Thoracic aorta (tissue), 2 donors: ENCODE results near the gene TBX1. TPM values are rescaled to one million over a fixed set of nuclear protein-coding genes. Genes with fewer than 3 reads are reported as not detected.

Experiments
- ATAC-seq: fragments of 150-250 bp; one replicate; pipeline ENCODE4 v1.8.0; 2017; ENCODE audit warnings: low read depth; ENCODE audit not compliant: insufficient number of reproducible peaks, low FRiP score
- DNase-seq: peaks from one replicate; pipeline ENCODE4 v3.0.0-alpha.2; 2020; ENCODE audit warnings: low spot score
- H3K27ac ChIP-seq, 2 donors: fragments of 200-600 bp; sonication (generic); 1 replicate in 1 of 2; 2 replicates in 1 of 2; pipeline ENCODE4 v1.5.1; 2016; ENCODE audit warnings: mild to moderate bottlenecking in 2 of 2, moderate library complexity in 2 of 2
- H3K27me3 ChIP-seq: fragments of 200-600 bp; sonication (generic); replicated peaks from 2 replicates; pipeline ENCODE4 v1.6.0; 2016; ENCODE audit warnings: mild to moderate bottlenecking; ENCODE audit not compliant: insufficient read depth
- H3K36me3 ChIP-seq: fragments of 200-600 bp; sonication (generic); one replicate; pipeline ENCODE4 v1.5.1; 2016
- H3K4me1 ChIP-seq, 2 donors: fragments of 200-600 bp; sonication (generic); 1 replicate in 1 of 2; 2 replicates in 1 of 2; pipeline versions ENCODE4 v1.5.1 to v1.6.0; 2016; ENCODE audit warnings: low read depth in 2 of 2, mild to moderate bottlenecking in 1 of 2; ENCODE audit not compliant: control insufficient read depth in 1 of 2
- H3K4me3 ChIP-seq: fragments of 200-600 bp; sonication (generic); 2 replicates; pipeline ENCODE4 v1.5.1; 2016; ENCODE audit warnings: mild to moderate bottlenecking
- H3K9me3 ChIP-seq: fragments of 200-600 bp; sonication (generic); 2 replicates; pipeline ENCODE4 v1.5.1; 2016
- total RNA-seq, 2 donors: library from RNA; depleted of rRNA; stranded (reverse); fragments of >200 nt; gene quantifications; one replicate each; pipeline versions ENCODE4 v1.1.0 to v1.2.3, GENCODE V29; 2016
- TF ChIP-seq, protein P1 (sequence below): fragments of 200-600 bp; sonication (generic); IDR thresholded peaks from one replicate; pipeline ENCODE4 v1.5.1; 2019; ENCODE audit warnings: antibody characterized with exemption

The TBX1 gene
- total RNA-seq, 2 donors from 2014 or later: 2.7 to 8.0 TPM

DNA sequence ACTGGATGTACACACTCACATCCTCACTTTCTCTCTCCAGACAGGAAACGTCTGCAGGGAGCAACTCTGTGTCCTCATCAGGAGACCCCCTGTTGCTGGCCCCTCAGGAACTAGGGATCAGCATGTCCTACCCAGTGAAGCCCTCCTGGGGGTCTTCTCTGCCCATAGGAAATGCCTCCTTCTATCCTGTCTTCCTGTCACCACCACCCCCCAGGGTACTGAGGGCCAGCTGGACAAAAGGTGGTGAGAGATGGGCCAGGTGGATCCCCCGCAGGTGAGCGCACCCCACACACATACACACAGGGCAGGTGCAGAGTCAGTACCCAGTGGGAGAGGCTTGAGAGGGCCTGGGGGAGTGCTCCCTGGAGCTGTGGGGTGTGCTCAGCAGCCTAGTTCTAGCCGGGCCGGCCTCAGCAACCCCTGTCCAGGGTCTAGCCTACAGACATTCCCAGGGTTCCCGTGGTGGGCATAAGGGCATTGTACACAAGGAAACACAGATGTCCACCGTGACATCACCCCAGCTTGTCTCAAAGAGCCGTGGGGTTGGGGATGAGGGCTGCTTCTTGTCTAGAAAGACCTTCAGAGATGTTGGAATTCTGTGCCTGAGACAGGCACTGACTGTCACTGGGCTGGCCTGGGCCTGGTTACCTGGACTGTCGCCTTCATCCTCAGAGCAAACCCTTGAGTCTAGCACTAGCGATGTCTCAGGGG, 28.0 kb upstream of the TBX1 start:
- H3K4me1 ChIP-seq: peaks cover 0 to 8% of the 10 kb centered on the region in 2 donors
- DNase-seq (no peak), ATAC-seq (no peak)
- H3K4me3 ChIP-seq: no peak overlapping the region
- H3K9me3 ChIP-seq: no peaks in the 10 kb centered on the region
- TF ChIP-seq, protein P1, sequence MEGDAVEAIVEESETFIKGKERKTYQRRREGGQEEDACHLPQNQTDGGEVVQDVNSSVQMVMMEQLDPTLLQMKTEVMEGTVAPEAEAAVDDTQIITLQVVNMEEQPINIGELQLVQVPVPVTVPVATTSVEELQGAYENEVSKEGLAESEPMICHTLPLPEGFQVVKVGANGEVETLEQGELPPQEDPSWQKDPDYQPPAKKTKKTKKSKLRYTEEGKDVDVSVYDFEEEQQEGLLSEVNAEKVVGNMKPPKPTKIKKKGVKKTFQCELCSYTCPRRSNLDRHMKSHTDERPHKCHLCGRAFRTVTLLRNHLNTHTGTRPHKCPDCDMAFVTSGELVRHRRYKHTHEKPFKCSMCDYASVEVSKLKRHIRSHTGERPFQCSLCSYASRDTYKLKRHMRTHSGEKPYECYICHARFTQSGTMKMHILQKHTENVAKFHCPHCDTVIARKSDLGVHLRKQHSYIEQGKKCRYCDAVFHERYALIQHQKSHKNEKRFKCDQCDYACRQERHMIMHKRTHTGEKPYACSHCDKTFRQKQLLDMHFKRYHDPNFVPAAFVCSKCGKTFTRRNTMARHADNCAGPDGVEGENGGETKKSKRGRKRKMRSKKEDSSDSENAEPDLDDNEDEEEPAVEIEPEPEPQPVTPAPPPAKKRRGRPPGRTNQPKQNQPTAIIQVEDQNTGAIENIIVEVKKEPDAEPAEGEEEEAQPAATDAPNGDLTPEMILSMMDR: no peak
- H3K27ac ChIP-seq: no peak overlapping the region
- no peaks in the 10 kb centered on the region for H3K27me3 ChIP-seq
- no peaks in the 10 kb centered on the region for H3K36me3 ChIP-seq

DNA sequence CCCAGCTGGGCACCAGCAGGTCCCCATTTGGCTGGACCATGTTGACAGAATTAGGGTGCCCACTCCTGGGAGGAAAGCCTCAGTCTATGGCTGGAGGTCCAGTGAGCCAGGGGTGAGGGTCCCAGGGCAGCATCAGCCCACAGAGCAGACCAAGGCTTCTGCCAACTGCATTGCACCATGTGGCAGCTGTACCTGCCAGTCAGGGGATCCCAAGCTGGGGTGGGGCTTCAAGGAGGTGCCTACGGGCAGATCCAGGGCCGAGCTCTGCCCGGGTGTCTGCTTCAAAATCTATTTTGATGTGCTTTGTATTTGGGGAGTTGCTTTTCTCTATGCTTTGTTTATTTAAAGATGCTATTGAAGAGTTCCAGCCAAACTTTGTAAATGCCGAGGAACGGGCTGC, 26.8 kb upstream of the TBX1 start:
- no peak for DNase-seq
- Histone ChIP-seq H3K27ac (no peak overlapping the region), H3K4me1 (peaks cover 0 to 8% of the 10 kb centered on the region in 2 donors), H3K27me3 (no peaks in the 10 kb centered on the region), H3K4me3 (no peak overlapping the region), H3K9me3 (no peaks in the 10 kb centered on the region), H3K36me3 (no peaks in the 10 kb centered on the region)
- no peak for ATAC-seq
- TF ChIP-seq, protein P1: no peak

DNA sequence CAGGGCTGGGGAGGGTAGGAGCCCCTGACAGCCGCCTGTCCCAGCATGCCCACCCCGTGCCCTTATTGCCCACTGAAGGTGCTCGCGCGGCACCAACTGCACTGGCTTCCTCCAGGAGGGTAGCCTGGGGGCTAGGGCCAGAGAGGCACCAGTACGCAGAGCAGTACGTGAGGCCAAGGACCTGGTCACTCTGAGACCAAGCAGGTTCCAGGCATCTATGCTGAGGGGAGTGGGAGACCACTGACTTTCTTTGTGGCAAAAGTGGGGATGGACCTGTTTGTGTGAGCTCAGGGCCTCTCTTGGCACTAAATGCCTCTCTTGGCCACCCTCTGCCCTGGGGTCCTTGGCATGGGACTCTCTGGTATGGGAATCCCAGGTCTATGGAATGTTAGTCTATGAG, 26.4 kb upstream of the TBX1 start:
- Histone ChIP-seq H3K9me3 (no peaks in the 10 kb centered on the region), H3K4me1 (peaks cover 0 to 8% of the 10 kb centered on the region in 2 donors), H3K4me3 (no peak overlapping the region), H3K27me3 (no peaks in the 10 kb centered on the region), H3K27ac (no peak overlapping the region), H3K36me3 (no peaks in the 10 kb centered on the region)
- TF ChIP-seq, protein P1: no peak
- ATAC-seq: no peak
- DNase-seq: no peak

DNA sequence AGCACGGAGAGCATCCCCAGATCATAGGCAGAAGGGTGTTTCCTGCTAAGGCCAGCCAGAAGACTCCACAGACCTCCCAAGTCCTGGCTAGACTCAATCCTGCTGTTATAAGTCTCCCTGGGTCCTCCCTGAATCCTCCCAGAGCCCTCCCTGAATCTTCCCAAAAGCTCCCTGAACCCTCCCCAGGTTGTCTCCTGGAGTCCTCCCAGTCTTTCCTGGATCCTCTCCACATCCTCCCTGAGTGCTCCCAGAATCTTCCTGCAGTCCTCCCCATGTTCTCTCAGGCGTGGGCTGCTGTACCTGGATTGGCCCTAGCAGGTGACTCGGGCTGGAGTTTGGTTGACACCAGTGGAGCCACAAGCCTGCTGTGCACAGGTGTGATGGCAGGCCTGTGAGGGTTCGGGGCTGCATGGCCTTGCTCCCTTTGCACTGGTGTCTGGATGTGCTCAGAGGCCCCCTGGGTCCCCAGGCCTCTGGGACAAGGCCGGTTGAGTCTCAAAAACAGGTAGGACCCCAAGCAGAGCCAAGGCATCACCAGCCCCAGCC, 25.7 kb upstream of the TBX1 start:
- DNase-seq (no peak), ATAC-seq (no peak)
- no peaks in the 10 kb centered on the region for H3K27me3 ChIP-seq
- H3K36me3 ChIP-seq: no peaks in the 10 kb centered on the region
- H3K27ac ChIP-seq: no peak overlapping the region
- TF ChIP-seq, protein P1: no peak
- peaks cover 0 to 8% of the 10 kb centered on the region in 2 donors for H3K4me1 ChIP-seq
- H3K9me3 ChIP-seq: no peaks in the 10 kb centered on the region
- H3K4me3 ChIP-seq: no peak overlapping the region

DNA sequence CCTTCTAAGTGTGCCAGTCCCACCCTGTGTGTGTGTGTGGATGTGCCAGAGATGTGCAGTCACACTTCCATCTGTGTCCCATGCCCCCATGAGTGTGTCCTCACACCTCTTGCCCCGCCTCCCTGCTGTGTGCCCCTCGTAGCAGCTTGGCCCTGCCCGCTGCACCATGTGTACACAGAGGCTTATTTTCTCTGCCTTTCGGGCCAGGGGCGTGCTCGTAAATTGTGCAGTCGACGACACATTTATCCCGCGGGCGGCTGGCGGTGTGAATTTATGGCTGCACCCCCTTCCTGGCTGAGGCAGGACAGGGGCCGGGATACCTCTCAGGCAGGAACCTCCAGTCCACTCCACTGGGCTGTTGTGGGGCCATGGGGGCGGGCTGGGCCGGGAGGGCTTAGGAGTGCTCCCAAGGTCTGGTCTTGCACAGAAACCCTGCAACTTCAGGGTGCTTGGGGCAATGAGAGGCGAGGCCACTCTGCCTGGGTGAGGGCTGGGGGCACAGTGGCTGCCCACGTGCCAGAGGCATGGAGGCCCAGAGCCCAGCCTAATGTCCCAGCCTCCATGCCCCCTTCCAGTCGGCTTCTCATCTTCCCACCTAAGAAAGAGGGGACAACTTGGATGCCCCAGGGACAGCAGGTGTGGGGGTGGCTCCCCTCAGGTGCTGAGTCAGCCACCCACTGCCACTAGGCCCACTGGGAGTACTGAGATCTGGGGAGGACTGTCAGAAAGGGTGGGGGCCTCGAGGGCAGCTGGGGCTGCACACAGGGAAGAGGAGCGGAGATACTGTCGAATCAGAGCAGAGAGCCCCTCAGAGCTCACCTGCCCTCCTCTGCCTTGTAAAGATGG, 24.7 kb upstream of the TBX1 start:
- ATAC-seq: no peak
- peaks cover 0 to 2% of the 10 kb centered on the region in 2 donors for H3K4me1 ChIP-seq
- no peaks in the 10 kb centered on the region for H3K36me3 ChIP-seq

More for the DNA sequence above, 24.7 kb upstream of the TBX1 start:
- Histone ChIP-seq H3K9me3 (no peaks in the 10 kb centered on the region), H3K27ac (no peak overlapping the region), H3K4me3 (no peak overlapping the region), H3K27me3 (no peaks in the 10 kb centered on the region)
- TF ChIP-seq, protein P1: no peak
- no peak for DNase-seq
